HG03103 (cell line): Measurements from ENCODE around the gene IFNK.

Experiments used
- ATAC-seq: cut with Tn5 transposase; IDR thresholded peaks from one replicate; pipeline ENCODE4 v1.9.1; 2021; ENCODE audit warnings: low read depth; ENCODE audit not compliant: unreplicated experiment

The IFNK gene

DNA sequence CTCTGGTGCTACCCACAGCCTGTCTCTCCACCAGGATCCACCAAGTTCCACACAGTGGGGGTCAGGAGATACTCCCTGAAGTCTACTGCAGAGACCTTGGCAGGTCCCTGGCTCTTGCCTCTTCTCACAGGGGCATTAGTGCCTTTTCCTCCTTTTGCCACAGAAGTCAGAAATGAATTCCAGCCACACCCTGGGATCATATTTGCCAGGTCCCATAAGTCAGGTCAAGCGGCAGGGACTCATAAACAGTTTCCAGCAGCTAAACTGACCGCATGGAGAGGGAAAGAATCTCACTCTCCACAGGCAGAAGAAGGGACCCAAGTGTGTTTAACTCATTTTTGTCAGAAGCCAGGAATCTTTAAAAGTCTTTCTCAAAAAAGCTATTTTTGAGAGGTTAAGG, 13.3 kb upstream of the IFNK start:
- no peak for ATAC-seq

DNA sequence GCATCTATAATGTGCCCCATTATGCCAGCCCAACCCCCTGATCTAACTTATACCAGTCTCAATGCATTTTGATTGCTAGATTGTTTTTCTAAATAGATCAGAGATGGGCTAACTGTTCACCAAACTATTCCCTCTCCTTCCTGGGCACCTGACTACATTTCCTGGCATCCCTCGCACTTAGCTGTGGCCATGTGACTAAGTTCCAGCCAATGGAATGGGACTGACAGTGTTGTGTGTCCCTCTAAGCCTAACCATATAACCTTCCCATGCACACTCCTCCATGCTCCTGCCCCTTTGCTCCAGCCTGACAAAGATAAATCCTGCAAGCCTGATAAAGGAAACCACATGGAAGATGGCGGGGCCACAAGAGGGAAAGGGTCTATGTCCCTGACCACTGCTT, 12.3 kb upstream of the IFNK start:
- no peak for ATAC-seq

DNA sequence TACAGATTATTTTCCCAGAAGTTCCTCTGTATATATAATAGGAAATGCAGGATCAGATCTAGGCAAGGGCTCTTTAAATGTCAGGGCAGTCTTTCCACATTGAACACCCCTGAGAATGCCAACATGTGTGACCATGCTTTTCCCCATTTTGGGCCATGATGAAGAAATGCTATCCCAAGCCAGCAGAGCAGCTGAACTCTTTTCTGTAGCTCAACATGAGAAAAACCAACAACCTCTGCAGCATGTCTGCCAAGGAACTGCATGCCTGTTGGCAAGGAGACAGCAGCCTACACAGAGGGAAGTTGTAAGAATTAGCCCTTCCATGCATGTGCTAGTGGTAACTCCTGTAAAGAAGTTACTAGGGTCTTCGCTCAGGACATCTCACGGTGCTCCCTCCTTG, 9.5 kb upstream of the IFNK start:
- ATAC-seq = no peak

DNA sequence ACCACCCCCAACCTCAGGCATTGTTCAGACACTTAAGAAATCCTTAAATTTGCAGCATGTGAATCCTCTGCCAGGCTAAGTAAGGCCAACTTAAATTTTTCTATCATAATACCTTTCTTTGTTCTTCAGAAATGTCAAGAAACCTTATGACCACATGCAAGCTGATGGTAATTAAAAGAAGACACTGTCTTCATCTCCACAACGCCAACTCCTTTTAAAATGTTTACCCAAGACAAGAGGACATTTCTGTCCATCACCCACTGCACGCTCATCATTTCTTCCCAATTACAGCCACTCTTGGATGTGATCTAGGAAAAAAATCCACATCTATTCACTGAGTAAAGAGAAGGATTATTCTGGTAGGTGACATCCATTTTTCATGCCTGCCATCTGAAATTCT, 6.1 kb upstream of the IFNK start:
- ATAC-seq = no peak

DNA sequence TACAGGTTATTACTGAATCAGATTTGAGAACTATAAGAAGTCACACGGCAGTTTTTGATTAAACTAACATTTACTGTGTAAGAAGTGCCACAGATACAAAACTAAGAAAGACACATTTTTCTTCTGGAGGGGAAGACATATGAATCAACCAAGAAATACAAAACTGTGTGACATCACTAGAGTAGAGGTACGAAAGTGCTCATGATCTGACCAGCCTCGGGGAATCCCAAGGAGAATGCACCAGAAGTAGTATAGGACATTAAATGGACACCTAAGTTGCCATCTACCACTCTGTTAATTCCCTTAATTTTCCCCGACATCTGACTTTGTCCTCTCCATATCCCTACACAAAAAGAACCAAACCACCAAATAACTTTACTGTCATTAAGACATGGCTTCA, 5.3 kb upstream of the IFNK start:
- ATAC-seq = no peak

DNA sequence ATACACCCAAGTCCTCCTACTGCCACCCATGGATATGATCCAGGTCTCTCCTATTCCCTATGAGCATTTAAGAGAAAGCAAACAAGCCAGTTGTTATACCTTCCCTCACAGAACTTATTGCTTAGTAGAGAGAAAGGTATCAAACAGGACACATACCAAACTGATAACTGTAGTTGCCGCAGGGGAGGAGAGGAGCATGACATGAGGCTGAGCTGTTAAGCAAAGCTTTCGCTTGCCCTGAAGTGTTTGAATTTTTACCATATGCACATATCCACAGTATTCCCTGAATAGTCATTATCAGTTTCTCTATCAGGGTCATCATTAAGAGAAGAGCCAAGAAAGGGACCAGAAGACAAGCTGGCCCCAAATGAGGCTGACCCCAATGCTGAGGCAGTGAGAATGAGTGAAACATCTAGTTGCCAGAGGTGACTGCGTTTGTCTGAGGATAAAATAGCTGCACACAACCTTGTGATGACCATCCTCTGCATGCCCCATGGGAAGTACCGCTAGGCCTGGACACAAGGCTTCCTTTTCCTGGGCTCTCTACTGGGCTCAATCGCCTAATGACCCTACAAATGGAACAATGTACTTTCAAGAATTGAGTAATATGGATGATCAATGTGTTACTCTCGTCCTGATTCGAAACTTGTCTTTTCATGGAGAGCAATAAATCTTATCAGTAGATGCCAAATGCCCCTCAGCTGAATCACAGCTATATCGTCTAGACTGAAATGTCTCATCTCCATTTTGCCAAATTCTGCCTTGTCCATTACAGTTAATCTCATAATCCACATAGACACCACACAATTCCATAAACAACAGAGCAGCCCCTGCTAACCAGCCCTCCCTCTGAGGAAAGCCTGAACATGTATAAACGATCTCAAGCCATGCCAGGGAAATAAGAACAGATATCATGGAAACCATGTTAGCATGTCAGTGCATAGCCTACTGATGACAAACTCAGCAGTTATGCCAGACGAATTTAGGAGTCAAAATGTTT, 4.3 kb upstream of the IFNK start:
- no peak for ATAC-seq

DNA sequence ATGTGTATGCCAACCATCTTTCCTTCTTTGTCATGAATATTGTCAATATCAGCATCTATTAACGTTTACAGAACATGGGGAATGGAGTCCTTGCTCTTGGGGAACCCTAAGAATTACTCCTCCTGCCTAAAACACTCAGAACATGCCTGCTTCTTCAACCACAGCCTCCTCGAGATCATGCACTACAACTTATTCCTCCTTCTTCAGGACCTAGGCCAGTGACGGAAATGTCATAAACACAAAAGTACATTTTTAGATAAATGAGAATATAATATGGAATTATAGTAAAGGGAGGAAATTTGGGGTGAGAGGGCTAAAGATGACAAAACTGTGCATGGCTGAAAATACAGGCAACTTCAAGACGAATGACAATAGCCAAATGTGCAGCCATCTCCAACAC, 3.1 kb upstream of the IFNK start:
- no peak for ATAC-seq

DNA sequence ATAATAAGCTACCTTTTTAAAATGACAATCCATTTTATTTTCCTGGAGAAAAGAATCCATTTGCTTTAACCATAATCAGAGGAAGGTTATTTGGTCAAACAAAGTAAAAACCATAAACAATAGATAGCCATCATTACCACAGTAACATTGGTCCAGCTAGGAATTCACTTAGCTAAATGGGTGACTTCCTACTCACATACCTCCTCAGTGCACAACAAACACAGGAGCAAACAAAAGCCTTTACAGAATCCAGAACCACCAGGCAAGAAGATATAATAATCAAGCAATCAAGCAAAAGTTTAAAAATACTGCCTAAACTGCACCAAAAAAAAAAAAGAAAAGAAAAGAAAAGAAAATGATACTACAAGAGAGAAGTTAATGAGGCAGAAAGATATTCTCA, 949 bp upstream of the IFNK start:
- no peak for ATAC-seq

DNA sequence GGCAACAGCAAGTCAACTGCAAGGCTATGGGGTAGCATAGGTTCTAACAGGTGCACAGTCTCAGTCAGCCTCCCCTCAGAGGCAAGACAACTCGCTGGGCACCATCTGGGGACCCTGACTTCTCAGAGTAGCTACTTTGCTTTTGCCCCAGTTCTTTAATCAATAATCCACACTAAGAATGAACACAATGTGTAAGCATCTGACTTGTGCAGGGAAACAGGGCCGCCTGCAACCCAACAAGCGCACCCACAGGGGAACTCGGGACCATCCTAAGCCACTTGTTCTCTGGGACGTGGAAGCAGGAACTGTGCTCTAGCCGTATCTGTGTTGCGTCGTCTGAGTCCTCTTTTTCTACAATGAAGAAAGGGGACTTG, 3.6 kb downstream of the IFNK start:
- no peak for ATAC-seq

DNA sequence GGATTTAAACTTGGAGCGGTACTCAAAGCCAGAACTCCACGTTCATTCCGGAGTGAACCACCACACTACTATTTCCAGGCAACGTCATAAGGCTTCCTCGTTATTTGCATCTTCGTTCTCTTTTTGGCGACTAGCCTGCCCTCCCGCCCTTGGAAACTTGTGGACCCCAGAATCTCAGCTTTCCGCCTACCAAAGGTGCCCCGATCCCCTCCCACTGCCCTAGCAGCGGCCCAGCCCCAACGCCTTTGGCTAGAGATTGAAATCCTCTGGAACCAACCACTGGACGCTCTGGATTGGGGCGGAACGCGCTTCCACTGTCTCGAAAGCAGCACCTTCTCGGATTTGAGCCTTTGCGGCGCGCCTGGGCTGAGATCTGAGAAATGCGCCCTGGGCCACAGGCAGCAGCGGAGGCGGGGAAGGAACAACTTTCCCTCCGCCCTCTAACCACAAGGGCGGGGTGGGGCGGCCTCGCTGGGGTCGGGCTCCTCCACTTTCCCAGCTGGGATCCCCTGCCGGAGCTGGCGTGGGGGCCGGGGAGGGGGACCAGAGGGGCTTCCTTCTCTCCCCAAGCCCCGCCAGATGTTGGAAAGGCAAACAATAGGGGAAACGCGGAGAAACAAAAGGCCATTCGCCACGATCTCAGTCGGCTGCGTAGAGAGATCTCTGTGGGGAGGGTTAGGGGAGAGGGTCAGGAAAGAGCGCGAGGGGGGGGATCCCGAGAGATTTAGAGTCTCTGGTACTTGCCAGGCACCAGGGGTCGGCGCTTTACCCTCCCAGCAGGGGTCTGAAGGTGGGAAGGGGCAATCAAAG, 4.2 kb downstream of the IFNK start:
- ATAC-seq = peak; percentile 47

DNA sequence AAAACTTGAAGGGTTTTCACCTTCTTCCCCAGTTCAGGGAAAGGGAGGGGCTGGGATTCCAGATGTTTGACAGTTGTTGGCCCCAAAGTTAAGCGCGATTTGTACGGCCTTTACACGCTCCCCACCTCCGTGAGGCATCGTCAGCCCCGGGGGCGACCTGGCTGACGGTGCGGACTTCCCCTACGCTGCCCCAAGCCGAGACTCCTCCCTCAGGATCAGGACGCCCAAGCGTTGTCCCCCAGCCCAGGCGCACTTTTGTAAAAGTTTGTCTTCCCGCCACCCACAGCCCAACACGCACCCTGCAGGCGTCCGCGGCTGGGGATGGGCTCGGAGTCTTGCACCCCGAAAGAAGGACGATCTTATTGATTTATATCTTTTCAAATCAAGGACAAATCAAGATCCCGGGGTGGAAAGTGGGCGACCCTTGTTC, 4.8 kb downstream of the IFNK start:
- ATAC-seq = peak; percentile 20

DNA sequence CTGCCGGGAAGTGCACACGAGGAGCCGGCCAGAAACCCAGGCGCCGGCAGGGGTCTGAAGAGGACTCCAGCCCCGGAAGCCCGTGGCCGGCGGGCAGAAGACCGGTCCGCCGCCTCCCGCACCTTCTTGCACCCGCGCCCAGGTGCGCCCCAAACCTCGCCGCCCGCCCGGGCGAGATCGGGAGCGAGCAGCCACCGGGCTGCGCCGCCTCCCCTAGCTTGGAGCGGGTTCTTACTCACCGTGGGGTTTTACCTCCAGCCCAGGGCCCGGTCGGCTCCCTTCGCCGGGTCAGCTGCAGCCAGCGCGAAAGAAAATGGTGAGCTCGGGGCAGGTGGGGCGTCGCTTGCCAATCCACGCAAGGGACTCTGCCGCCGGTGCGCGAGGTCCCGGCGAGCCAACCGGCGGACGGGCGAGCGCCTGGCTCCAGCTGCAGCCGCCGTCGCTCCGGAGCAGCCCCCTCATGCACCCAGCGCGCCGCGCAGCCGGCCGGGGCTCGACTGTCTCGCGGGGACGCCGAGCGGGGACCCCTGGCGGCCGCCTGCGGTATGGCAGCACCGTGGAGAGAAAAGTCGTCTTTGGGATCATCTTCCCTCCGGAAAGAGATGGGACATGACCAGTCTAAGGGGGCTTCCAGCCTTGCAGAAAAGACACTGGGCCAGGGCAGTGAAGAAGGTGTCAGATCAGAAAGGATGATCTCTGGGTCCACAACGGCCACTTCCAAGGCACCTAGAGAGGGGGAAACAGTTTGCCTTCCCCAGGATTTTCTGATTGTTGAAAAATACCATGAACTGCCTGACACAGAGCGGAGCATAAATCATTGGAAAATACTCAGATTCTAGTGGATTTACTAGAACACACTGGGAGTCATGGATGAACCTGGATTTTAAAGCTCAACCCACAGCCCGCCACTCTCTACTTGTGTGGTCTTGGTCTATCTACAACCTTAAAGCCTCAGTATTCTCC, 5.5 kb downstream of the IFNK start, which contains the start of gene MOB3B:
Gene MOB3B (minus strand): TSS at position 499 of the 963 bp plus-strand sequence. CDS start 74,264 bp downstream, outside the sequence.
- peak; percentile 74 for ATAC-seq

DNA sequence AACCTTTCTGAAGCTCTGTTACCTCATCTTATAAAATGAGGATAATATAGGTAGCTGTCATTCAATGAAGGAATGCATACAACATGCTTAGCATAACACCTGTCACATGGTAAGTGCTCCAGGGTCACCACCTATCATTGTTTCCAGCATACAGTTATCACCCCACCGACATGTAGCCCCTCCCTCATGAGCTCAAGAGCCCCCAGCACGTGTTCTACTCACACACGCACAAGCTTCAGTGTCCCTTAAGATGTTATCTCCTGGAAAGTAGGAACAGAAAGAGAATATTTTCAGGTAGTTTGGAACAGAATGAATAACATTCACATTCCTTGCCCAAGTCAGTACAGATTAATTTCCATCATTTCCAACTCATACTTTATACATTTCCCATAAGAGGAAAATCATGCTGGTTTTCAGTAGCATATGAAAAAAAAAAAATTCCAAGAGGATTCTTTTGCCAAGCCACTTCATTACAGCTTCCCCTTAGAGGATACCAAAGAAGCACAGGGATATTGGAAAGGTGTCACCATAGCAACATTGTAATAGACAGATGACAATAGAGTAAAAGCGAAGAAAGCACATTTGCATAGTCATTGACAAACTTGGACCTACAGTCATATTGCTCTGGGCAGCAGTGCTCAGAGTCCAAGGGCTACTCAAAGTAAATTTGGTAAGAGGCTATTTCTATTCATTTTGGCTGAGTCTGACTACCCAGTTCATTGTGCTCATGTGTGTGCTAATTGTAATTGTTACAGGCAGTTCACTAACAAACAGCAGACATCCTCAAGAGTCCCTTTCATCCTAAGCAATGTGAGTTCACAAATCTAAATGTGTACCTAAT, 7.0 kb downstream of the IFNK start:
- ATAC-seq = no peak

DNA sequence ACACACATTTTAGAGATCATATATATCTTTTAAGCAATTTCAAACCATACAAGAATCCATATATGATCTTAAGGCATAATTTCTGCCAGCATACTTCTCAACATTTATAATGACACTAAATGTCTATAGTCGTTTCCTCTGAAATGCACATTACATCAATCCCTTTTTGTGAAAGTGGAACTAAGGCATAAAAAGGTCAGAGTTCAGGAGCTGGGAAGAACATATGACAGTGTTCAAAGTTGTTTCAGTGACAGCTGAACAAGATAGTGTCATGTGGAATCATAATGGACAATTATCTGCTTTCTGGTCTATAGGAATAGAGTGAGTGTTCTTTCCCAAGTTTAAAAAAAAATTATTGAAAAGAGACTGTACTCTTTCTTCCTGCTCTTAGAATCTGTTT, 8.0 kb downstream of the IFNK start:
- ATAC-seq = no peak

DNA sequence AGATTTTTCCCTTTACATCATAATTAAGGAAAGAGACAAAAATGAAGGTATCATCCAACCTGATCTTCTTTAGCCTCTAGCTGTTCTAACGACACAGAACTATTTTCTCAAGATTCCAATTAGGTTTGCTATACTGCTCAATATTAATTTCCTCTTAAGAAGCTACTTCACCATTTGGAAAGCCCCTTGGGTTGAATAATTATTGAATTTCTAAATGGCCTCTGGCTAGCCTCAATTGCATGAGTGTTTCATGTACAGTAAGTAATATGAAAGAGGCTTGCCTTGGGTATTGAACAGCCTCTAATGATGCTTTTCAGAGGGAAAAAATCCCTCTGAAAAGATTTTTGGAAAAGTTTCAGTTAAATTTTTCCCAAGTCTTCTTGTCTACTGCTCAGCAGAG, 9.2 kb downstream of the IFNK start:
- ATAC-seq = no peak

DNA sequence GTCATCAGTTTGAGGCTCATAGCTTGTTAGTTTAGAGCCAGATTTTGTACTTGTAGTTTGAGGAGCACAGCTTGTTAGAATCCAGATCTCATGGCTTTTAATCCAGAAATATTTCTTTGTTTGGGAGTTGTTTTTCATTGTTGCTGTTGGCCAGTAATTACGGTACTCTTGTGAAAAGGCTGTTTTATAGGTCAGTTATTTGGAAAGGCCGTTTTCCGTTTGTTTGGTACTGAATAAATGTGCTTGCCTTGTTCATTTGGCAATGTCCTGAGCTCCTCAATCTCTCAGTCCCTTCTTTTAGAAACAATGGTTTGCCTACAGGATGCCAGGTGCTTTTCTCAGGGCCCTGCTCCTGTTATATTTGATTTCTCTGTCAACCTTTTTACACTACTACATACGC, 10.0 kb downstream of the IFNK start:
- ATAC-seq = no peak

DNA sequence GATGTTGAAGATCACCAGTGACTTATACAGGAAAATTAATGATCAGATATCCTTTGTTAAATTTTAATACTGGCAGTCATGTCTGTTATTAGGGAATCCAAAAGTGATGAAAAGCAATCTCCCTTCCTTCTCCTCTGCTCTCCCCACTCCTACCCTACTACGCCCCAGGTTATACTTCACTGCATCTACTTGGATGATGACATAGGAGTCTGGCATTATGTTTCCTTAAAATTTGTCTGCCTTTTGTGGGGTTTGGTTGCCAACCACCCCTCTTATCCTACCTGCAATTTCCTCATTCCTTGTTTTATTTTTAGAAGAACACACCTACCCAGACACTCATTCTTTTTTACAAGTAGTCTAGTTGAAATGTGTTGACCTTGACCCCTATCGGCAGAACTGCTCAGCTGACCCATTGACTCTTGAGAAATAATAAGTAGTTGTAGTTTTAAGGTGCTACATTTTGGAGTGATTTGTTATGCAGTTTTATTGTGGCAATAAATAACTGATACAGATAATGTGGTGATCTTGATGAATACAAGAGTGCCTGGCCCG, 10.6 kb downstream of the IFNK start:
- no peak for ATAC-seq

DNA sequence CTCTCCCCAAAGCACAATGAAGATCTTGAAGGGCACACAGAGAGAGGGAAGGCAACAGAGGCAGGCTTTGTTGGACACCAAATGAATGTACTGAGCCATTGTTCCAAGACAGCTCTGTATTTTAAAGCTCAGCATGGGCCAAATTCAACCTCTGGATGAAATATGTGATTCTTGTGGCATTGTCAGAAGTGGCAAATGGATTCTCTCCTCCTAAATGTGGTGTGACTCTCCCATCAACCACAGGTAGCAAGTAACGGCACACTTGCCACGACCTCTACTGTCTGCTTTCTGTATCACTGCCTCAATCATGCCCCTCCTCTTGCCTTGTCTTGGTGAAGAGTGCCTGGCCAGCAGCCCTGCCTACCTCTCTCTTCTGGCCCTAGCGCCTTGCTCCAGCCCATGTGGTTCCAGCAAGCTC, 11.6 kb downstream of the IFNK start:
- peak; percentile 56 for ATAC-seq

DNA sequence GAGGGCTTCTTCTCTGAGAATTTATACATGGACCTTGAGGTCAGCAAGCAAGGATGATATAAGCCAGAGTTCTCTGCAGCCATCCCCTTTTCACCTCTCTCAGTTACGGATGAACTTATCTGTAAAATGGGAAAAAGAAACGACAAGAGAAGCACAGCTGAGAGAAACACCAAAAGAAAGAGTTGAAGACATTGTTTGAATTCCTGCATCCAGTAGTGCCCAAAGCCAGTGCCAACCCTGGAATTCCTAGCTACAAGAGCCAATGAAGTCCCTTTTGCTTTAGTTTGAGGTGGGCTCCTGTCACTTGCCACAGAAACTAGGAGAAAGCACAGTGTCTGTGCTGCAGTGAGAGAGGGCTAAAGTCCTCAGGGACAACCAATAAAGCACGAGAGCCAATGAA, 12.1 kb downstream of the IFNK start:
- ATAC-seq = no peak
